Measurements from ENCODE around the gene CFP.

The CFP gene

DNA sequence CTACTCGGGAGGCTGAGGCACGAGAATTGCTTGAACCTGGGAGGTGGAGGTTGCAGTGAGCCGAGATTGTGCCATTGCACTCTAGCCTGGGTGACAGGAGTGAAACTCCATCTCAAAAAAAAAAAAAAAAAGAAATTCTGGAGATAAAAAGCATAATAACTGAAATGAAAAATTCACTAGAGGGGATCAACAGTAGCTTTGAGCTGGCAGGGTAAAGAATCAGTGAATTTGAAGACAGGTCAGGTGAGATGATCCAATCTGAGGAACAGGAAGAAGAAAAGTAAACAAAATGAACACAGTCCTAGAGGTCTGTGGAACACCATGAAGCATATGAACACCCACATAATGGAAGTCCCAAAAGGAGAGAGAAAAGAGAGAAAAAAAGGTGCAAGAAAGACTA is 32.5 kb downstream of the CFP start:
- no peak for DNase-seq

DNA sequence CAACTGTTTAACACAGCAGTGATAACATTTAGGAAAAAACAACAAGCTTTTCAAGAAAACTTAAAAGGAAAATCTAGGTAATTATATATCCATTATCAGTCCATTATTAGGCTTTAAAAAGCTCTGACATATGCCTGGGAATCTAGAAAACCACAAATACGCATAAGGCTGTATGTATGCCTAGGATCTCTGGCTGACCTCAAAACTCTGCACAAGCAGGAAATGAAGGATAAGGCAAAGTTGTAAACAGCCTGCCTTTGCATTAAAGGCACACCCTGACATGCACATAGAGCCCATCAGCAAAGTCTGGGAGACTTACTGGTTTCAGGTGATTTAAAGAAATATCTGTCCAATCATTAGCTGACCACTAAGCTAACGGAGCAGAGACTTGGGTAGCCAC is 33.5 kb downstream of the CFP start:
- no peak for DNase-seq

DNA sequence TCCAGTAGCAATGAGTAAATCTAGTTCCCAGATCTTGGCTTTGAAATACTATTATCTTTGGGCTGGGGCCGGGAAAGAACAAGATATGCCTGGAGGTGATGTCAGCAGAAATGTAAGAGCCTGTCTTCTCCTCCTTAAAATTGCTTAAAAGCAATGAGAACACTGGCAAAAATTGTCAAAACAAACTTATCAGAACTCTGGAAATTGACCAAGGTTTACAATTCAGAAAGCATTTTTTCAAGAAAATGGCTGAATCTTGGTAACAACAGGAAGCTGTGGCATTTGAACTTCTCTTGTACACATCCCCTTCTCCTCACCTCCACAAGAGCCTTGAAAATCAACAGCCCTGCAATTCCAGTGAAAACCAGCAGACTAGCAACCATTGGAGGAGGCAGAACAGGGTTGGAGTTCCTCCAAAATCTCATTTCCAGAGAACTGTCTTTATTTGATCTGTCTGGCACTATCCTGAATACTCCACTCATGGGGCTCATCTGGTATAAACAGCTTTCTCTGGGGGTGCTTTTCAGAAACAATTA is 33.9 kb downstream of the CFP start:
- DNase-seq, result no peak

DNA sequence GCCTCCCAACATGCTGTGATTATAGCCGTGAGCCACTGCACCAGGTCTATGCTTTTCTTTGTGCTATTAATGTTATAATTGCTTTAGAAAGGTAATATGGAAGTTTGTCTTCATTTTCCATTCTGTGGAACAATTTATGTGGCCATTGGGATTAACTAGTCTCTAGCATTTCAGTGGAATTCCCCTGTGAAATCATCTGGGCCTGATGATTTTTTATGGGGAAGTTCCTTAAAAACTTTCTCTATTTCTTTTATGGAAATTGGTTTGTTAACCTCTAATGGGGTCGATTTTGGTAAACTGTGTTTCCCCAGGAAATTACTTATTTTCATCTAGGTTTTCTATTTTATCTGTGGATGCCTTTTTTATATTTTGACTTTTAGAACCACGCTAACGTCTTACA is 36.2 kb downstream of the CFP start:
- no peak for DNase-seq

DNA sequence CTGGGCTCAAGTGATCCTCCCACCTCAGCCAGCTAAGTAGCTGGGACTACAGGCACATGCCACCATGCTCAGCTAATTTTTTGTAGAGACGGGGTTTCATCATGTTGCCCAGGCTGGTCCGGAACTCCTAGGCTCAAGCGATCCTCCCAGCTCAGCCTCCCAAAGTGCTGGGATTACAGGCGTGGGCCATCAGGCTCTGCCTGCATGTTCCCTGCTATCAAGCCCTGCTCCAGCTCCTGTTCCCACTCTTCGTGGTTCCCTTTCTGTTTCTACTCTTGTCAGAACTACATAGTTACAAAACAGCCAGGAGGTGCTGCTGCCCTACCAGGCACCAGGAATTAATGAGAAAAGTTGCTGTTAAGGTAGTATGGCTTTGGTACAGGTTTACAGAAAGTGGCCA is 38.7 kb downstream of the CFP start:
- DNase-seq, result no peak

DNA sequence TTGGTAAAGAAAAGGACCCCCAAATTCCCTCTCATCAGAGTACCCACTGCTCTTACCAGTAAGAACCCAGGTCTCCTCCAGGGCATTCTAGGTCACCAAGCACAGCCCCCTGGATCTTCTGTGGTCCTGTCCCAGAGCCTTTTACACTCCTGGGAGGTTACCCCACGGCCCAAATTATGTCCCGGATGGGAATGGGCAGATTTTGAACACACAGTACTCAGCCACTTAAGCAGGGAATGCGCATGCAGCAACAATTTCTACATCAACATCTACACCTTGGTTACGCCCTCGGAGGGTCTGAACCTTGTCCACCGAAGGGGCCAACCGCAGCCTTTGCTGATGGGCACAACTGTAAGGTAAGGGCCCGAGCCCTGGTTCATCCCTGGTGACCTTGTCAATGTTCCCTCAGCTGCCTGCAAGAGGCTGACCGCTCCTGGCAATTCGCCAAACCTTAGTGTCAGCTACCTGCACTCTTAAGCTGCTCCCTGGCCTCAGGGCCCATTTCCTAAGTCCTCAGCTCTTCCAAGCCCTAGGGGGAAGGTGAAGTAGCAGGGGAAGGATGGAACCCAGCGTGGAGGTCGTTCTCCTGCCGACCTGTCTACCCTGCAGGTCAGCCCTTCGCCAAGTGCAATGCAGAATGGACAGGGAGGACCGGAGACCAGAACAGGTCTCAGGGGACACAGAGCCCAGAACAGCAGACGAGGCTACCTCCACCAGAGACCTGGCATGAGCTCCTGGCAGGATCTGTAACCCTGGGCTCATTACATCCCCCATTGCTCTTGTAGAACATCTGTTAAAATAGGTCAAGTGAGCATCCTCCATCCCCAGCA is 41.6 kb downstream of the CFP start:
- no peak for DNase-seq

DNA sequence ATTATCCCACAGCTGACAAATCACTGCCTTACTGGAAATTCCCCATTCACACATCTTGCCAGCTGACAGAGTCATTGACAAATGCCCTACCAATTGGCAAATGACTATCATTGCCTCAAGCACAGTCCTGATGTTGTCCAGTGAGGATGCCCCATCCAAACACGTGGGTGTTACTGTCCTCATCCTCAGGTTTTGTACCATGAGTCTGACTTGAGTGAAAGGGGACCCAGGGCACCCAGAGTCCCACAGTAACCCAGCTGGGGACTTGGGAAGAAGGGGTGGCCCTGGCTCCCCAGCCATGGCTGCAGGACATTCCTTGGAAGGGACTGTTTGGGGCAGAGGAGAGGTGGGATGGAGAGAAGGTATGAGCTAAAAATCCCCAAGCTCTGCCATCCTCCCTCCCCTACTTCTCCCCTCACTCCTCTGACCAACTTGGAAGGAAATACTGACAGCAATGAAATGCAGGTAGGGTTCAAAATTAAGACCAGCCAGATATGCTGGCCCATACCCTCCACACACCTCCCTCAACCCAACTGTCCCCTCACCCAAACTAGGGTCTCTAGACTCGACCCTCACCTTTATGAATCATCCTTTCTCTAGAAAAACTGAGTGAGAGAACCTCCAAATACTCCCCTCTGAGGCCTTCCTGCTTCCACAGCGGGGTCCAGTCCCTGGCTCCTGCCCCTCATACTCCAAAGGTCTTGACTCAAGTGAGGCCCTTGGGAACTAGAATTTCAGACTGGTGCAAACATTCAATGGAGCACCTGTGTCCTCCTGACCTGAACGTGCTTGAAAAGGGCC is 42.4 kb downstream of the CFP start:
- no peak for DNase-seq

DNA sequence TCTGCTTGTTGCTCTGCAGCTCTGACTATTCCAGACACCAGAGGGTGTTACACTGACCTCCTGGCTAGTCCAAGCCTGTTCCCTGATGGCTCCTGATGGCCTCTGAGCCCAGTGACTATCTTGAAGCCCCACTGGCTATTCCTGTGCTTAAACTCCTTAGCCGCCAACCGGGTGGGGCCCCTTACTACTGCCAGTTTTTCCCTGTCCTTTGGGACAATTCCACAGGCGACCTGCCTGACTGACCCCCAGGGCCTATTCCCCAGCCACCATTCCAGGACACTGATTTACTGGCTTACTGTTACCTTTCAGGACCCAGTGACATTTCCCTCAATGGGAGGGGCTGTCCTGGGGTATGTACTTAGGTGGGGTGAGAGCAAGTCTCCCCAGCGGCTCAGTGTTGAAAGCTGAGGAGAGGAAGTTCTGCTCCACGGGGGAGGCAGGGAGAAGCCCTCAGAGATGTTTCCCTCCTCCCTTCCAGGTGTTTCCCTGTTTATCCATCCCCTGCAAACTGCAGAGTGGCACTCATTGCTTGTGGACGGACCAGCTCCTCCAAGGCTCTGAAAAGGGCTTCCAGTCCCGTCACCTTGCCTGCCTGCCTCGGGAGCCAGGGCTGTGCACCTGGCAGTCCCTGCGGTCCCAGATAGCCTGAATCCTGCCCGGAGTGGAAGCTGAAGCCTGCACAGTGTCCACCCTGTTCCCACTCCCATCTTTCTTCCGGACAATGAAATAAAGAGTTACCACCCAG is 43.5 kb downstream of the CFP start:
- DNase-seq, result no peak

DNA sequence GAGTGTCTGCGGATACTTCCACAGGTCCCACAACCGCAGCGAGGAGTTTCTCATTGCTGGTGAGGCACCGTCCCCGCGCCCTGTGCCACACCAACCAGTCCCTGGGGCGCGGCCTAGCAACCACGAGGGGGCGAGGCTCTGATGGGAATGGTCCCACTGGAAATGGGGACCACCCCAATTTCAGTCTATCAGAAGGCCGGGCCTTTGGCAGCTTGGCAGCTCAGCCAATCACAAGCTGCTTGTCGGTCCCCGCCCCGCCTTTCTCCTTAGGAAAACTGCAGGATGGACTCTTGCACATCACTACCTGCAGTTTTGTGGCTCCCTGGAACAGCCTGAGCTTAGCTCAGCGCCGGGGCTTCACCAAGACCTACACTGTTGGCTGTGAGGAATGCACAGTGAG is 44.5 kb downstream of the CFP start:
- no peak for DNase-seq

DNA sequence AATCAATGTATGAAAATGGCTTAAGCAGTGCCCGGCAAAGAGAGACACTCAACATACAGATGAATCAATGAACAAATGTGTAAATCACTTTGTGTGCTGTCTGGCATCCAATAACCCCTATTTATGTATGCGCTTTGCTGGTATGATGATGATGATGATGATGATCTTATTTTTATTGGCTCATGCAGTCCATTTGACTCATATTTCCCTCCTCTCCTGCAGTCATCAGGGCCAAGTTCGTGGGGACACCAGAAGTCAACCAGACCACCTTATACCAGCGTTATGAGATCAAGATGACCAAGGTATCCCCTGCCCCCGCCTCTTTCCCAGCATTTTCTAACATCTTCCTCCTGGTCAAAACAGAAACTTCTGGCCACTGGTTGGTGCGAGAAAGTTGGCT is 45.0 kb downstream of the CFP start:
- DNase-seq, result no peak

DNA sequence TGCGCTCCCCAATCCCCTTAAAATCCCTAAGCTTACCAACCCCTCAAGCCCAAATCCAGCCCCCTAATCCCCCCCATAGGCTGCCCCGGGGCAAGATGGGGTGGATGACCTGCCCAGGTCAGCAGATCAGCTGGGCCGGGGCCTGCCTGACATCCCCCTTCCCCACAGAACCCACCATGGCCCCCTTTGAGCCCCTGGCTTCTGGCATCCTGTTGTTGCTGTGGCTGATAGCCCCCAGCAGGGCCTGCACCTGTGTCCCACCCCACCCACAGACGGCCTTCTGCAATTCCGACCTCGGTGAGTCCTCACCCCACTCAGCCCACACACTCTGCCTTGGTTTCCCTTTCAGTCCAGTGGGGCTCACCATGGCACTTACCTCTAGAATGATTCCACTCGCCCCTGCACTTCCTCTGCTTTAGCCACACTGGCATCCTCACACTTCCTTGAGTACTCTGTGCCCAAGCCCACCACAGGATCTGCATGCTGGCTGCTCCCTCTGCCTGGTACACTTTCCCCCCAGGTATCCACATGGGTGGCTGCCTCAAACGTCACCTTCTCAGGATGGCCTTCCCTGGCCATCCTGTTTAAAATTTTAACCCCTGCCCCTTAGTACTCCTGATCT is 46.4 kb downstream of the CFP start:
- no peak for DNase-seq

DNA sequence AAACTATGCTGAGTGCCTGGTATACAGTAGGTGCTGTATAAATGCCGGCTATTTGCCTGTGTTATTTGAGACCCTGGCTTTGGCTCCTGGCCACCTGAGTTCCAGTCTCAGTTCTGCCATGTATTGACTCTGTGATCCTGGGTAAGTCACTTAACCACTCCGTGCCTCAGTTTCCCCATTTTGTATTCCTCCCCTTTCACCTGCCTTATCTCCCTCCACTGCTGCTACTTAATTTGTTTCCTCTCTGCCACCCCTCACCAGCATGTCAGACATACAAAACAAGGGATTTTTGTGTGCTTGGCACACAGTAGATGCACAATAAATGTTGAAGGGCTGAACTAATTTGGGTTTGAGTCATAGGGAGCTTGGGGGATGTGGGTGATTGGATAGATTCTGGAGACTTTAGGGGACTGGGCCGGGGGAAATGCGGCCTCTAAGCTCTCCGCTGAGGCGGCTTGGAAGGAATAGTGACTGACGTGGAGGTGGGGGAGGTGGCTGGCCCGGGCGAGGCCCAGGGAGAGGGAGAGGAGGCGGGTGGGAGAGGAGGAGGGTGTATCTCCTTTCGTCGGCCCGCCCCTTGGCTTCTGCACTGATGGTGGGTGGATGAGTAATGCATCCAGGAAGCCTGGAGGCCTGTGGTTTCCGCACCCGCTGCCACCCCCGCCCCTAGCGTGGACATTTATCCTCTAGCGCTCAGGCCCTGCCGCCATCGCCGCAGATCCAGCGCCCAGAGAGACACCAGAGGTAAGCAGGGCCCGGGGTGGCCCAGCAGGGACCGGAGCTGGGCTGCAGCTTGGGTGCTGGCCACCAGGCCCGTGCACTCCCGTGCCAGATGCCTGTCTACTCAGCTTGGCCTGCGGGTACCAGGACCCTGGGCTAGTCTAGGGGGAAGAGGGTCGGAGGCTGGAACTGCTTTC is 47.7 kb downstream of the CFP start, which contains the start of gene TIMP1:
TSS of gene TIMP1 (plus strand) at position 706 of the 917 bp plus-strand sequence. CDS start 980 bp downstream, outside the sequence.
- DNase-seq, result peak; percentile 71

DNA sequence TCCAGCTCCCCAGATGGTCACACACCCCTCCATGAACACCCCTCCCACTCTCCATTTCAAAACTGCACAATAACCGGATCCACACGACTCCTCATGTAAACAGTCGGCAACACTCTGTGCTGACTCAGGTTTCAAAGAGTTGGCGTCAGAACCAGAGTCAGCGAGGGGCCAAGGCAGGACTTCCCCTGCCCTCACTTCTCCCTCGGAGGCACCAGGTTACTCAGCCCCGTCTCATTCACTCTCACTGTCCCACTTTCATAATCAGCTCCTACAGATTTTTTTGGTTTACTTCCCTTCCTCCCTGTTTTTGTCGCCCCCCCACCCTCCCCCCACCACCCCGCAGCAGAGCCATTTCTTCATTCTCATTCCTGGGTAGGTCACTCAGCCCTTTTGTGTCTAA is 50.2 kb downstream of the CFP start:
- no peak for DNase-seq

DNA sequence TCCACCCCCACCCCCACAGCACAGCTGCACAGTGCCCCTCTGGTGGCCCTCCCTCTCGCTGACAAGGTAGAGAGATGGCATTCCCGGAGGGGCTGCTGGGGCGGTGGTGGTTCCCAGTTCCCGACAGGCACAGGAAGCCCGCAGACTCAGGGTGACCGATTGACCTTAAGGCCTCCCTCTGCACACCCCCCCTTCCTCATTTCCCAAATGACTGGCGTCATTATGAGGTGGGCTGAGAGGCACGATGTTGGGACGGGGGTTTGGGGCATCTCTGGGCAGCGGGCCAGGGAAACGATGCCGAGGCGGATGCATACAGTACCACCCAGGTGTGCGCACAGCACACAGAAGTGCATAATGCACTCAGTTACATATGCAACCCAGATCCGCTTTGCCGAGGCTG is 51.0 kb downstream of the CFP start:
- DNase-seq, result no peak

DNA sequence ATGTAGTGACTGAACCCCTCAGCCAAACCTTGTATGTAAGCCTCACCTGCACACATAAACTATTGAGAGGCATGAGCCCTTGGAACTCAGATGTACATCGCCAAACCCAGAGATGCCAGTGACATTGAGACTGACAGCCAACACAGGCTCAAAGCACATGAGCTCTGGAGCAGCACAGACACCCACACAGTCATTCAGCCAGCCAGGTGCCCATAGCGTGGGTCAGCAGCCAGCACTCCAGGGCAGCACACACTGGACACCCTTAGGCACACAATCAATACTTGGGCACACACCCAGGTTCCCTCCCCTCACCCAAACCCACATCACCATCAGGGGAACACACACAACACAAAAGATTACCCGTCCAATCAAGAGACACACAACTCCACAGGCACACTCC is 51.8 kb downstream of the CFP start:
- DNase-seq, result no peak

DNA sequence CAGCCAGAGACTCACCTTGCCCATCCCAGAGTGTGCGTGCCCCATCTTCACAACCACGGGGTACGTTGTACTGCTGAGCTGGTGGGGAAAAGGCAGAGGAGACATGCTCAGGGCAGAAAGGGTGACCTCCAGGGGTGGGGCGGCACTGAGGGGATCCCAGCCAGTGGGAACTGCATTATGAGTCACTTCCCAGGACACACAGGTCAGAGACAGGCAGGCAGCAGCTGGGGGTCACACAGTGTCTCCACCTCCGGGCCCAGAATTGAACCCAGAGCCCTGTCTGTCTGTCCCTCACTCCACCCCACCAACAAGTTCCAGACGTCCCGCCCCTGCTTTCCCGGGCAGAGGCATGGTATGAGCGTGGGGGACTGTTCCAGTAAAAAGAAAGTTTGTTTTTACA is 52.3 kb downstream of the CFP start:
- DNase-seq, result no peak

DNA sequence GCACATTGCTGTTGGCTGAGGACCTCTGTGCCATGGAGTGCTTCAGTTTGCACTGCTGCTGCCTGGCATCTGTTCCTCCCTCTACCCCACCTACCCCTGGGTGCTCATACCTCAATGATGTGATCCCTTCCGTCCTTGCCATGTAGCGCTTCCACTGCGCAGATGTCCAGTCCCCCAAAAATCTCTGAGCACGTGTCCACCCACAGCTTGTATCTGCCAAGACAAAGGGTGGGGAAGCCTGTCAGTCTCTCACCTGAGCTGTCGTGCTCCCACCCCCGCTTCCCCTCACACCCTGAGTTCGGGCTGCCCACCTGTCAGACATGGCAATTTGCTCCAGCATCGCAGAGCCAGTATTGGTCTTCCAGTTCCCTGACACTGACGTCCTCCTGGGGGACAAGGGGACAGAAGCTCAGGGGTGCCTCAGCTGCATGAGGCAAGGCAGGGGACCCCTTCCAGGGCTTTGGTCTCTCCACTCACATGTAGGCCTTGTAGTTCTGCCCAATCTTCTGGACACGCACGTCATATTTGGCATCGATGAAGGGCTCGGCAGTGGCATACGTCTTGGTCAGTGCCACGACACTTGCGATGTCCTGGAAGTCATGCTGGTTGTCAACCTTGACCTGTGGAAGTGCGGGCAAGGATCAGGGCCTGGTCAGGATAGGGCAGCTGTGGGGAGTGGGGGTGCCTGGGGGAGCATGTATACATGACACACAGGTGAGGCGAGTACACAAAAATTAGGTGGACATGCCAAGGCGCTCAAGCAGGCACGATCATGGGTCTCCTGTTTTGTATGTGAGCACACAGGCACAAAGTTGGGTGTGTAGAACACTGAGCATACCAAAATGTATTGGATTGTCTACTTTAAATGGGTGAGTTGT is 53.5 kb downstream of the CFP start:
- DNase-seq, result no peak

DNA sequence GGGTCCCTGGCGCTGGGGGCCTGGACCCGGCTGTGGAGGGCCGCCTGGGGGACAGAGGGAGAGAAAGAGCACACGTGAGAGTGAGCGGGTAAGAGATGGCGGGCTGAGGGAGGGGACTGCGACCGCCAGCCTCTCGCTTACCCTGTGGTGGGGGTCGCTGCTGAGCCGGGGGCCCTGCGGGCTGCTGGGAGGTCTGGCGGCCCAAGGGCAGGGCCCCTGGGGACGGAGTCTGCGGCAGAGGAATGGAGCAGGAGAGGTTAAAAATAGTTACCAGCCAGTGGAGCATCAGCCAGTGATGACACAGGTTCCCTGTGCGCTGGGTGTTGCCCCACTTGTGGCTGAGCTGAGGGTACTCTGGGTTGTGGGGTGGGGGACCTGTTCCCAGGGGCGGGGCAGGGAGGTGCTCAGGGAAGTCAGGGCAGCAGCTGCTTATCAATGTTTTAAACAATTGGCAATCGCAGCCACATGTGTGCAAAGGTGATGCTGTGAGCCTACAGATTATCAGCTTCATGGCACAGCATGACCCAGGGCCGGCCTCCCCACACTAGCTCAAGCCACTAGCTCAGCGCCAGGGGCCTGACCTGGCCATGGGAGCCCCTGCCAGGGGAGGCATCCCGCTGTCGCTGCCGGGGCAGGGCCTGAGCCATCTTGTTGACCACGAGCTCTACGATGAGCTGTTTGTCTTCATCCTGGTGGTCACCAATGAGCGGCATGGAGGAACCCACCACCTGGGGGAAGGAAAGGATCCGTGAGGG is 55.0 kb downstream of the CFP start:
- DNase-seq, result no peak

DNA sequence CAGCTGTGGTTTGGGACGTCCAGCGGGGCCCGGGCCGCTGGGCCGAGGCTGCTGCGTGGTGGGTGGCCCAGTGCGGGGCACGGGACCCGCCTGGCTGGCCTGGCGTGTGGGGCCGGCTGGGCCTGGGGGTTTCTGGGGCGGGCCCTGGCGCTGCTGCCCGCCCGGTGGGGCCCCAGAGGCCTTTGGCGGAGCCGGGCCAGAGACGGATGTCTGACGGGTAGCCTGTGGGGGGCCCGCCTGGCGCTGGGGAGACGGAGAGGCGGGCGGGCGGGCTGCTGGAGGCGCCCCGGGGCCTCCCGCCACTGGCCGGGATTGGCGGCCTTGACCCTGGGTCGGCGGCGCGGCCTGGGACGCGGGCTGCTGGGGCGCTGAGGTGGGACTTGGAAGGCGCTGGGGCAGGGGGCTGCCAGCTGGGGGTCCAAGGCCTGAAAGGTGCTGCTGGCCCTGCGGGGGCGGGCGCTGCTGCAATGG is 55.6 kb downstream of the CFP start:
- DNase-seq, result no peak

Data from central memory CD4-positive, alpha-beta T cell (primary cell).